HG02763 (cell line): ENCODE results near the gene NPDC1.
"Not testable (repeated sequence)": the region's sequence is repeated elsewhere in the genome, so short reads cannot be mapped to it uniquely, and the experiment has no call there.

Experiments used
- ATAC-seq: cut with Tn5 transposase; IDR thresholded peaks from one replicate; pipeline ENCODE4 v1.9.1; 2021; ENCODE audit warnings: mild to moderate bottlenecking, moderate library complexity; ENCODE audit not compliant: unreplicated experiment

Gene NPDC1

DNA sequence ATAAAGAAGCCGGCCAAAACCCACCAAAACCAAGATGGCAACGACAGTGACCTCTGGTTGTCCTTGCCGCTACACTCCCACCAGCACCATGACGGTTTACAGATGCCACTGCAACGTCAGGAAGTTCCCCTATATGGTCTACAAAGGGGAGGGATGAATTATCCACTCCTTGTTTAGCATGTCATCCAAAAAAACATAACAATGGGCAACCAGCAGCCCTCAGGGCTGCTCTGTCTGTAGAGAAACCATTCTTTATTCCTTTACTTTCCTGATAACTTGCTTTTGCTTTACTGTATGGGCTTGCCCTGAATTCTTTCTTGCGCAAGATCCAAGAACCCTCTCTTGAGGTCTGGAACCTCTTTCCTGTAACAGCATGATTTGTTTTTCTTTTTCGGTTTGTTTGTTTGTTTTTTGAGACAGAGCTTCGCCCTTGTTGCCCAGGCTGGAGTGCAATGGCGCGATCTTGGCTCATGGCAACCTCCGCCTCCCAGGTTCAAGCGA lies 29.3 kb upstream of the NPDC1 start:
- no peak for ATAC-seq

DNA sequence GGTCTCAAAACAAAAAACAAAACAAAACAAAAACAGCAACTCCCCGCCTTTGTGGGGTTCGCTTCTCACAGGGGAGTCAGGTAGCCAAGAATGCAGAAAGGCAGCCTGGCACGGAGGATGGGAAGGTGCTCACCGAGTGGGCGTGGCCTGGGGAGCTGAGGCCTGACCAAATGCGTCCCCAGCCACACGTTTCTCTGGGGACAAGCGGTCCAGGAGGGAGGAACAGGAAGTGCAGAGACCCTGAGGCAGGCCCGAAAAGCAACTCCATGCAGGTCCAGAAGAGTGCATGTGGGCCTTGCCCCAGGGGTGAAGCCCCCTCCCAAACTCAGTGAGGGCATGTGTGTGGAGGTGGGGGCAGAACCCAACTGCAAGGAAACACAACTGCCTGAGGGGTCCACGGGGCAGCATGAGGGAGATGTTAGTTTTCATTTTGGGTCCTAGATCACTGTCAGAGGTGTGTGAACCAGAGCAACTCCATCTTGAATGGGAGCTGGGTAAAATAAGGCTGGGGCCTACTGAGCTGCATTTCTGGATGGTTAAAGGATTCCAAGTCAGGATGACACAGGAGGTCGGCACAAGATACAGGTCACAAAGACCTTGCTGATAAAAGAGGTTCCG lies 28.8 kb upstream of the NPDC1 start:
- ATAC-seq: no peak

DNA sequence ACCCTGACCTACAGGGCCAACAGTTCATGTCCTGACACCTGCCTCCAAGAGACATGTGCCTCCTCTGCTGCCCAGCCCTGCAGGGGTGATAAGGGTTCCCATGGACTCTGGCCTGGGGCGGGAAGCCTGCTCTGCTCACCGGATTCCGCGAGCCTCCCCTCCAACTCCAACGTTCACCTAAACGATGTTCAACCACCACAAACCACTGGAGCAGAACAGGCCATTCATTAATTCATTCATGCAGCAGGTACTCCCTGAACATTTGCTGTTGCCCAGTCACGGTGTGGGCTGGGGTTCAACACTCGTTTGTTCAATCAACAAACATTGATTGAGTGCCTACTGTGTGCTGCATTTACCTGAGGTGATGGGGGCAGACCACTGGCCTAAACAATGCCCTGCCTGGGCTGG lies 28.0 kb upstream of the NPDC1 start:
- ATAC-seq: no peak

DNA sequence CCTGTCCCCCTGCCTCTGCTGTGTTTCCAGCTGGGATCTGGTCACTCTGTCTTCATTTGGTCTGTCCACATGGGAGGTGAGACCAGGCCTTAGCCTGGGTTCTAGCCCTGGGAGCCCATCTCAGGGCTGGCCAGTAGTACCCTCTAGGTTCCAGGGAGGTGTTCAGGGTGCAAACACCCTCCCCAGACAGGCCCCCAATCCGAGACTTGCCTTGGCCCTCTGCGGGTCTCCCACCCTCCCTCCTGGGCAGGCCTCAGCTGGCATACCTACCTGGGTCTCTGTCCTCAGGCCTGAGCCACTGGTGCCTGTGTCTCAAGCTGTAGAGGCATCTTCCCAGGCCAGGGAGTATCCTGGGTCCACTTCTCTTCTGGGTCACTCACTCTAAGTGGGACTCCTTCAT lies 25.3 kb upstream of the NPDC1 start:
- ATAC-seq: no peak

DNA sequence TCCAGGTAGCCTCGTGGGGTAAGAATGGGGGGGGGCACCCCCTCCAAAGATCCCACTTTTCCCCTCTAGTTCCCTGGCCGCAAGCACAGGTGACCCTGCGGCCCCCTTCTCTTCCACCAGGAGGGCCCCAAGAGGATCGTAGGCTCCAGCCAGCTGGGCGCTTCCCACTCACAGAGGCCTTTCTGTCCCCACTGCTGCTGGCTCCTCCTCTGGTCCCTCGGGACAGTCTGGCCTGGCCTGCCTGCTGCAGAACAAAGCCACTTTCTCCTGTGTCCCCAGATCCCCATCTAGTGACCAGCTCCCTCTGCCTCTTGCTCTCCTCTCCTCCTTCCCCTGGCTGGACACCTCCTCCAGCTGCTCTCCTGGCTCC lies 24.9 kb upstream of the NPDC1 start:
- peak; percentile 7 for ATAC-seq

DNA sequence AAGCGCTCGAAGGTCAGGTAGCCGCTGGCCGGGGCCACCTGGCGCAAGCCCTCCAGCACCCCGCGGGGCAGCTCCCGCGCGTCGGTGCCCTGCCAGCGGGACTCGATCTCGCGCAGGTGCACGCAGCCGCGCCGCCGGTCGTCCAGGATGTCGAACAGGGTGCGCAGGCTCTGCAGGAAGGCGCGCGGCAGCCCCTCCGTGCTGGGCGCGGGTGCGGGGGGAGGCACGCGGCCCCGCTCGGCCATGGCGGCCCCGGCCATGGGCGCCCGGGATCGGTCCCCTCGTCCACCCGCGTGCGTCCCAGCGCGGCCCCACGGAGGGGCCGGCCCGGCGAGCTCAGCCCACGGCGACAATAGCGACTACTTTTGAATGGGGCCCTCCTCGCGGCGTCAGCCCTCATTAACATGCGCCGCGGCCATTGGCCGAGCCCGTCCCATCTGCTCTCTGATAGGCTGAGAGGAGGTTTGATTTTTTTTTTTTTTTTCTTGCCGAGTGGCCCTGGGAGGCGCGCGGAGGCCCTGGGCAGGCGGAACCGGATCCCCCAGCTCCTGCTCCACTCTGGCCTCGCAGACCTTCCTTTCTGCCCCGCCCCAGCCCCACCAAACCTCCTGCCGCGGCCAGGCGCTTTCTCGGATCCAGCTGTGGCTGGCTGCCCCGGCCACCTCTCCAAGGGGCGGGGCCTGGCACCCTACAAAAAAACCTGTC lies 24.4 kb upstream of the NPDC1 start, which contains the start of gene SAPCD2:
SAPCD2 (minus strand) TSS at position 357 of the 705 bp plus-strand sequence; CDS start at position 260, 97 bp downstream.
- ATAC-seq: peak; percentile 67

DNA sequence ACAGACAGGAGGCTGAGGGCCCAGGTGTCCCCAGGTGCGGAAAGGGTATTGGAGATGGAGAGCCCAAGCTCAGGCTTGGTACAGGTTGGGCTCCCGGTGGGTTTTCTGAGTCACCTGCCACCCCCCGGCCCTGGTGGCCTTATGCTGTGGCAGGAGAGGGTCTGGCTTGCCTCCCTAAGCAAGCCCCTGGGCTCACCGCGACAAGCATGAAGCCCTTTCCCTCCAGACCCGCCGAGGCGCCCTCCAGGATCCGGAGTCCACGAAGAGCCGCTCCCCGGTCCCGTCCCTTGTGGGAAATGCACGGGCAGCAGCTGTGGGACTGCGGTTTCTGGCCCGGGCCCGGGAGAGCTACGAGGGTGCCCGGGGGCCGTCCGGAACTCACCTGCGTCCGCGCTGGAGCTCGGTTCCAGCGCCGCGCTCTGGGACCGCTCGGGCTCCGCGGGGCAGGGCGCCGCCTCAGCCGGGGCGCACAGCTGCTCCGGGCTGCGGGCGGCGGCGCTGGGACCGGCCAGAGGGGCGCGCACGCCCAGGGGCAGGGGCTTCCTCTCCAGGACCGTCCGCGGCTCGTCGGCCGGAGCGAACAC lies 23.6 kb upstream of the NPDC1 start:
- ATAC-seq: peak; percentile 11

DNA sequence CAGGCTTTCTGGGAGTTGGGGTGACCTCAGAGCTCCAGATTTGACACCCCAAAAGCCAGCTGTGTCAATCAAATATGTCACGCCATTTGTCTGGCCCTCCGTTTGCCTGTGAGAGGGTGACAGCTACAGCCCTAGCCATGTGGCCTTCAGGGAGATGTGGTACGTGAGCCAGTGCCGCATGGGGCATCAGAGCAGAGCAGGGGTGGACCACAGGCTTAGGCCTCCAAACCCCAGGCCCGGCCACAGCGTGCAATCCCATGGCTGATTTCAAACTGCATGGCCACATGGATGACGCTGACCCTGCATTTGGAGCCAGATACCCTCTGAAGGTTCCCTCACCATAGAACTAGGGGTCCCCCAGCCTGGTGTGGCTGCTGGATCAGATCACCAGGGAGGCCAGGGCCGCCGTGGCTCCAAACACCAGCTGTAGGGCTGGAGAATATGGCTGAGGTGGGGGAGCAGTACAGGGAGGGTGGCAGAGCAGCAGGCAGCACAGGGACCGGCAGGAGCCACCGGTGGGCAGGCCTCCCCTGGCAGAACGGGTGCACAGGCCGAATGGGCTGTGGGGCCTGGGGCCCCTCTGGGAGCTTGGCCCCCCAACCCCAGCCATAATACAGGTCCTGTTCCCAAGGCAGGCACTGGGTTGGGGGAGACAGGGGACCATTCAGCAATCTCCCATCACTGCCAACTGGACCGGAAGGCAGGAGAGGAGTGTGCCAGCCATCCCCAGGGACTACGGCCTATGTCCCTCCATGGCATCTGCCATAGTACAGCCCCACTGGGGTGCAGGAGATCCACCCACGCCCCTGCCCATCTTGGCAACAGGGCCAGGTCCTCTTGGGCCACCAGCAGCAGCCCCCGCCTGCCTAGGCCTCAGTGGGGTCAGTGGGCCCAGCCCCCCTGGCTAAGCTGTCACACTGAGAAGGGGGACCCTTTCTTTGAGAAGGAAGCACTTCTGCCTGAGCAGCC lies 22.8 kb upstream of the NPDC1 start:
- no peak for ATAC-seq

DNA sequence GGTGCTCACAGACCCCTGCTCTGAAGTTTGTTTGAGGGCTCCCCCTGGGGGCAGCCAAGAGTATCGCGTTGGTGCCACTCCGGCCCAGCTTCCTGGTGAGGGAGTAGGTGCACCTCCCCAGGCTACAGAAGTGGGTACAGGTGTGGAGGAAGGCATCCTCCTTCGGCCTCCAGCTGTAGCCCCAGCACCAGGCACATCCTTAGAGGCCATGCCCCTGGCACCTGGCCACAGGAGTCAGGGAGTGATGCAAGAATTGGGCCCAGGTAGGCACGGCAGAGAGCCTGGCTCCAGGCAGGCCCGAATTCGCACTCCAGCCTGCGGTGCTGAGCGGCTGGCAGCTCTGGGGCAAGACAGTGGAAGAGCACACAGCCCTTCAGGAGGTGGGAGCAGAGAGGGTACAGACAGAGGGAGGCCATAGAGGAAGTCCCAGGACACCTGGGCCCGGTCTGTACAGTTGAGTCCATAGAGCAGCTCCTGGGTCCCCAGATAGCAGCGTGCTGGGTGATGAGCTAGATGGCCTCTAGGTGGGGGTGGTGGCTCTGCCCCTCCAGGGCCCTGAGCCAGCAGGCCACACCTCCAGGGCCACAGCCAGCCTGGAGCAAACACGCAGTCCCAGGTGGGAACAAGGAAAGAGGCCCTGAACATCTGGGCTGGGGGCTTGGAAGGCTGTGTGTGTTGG lies 22.0 kb upstream of the NPDC1 start:
- ATAC-seq: peak; percentile 27

DNA sequence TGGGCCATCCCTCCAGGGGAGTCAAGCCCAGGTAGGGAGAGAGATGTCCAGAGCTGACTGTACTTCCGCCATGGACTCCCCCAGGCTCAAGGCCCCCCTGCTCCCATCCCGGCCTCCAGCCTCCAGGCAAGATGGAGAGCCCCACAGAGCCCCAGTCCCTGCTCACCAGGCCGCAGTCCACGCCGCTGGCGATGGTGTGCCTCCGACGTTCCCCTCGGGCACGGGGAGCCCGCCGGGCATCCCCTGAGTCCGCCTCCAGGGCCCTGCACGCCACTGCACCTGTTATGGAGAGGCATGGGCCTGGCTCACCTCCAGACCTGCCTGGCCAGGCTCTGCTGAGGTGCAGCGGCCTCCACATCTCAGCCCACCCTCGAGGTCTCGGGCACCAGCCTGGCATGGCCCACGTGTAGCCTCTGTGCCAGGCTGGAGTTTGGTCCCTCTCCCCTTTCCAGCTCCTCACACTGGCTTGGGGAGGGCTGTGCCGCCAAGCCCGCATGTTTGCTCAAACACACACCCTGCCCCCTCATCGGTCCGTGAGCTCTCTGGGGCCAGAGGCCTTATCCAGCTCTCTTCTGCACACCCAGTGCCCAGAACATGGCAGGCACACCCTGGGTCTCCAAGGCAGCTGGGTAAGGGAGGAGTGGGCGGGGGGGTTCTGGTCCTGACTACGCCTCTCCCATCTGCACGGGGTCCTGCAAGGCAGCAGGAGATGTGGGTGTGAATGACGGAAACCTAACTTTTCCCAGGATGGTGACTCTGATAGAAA lies 20.3 kb upstream of the NPDC1 start:
- no peak for ATAC-seq

DNA sequence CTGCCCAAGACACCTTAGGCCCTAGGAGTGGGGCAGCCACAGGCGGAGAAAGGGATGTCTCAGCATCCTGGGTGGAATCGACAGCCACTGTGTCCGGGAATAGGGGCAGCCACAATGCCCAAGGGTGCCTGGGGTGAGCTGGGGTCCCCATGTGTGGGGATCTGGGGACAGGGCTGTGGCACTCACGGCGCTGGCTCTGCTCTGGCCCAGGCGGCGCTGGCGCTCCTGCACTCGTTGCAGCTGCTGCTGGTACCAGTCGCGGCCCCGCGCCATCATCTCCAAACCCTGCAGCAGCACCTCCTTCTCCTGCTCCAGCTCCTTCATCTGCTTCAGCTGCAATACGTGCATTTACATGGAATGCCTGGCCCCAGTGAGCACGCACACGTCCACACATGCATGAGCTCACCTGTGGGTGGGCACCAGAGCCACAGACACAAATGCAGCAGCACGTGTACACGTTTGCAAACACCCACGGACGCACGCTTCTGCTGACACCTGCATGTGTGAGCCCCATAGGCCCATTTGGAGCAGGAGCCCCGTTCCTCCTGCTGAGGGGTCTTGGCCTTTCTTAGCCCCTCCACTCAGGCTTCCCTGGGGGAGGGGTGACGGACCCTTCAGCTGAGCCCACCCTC lies 19.5 kb upstream of the NPDC1 start:
- ATAC-seq: no peak

DNA sequence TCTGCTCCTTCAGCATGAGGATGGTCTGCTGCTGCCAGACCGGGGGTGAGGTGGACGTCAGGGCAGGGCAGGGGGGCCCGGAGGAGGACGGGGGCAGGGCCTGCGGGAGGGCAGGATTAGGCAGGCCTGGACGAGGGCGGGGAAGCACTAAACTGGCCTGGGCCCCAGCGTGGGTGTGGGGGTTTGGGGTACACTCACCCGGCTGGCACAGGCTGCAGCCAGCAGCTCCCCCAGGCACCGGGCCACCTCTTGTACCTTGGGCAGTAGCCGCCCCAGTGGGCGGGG lies 18.8 kb upstream of the NPDC1 start:
- ATAC-seq: no peak

DNA sequence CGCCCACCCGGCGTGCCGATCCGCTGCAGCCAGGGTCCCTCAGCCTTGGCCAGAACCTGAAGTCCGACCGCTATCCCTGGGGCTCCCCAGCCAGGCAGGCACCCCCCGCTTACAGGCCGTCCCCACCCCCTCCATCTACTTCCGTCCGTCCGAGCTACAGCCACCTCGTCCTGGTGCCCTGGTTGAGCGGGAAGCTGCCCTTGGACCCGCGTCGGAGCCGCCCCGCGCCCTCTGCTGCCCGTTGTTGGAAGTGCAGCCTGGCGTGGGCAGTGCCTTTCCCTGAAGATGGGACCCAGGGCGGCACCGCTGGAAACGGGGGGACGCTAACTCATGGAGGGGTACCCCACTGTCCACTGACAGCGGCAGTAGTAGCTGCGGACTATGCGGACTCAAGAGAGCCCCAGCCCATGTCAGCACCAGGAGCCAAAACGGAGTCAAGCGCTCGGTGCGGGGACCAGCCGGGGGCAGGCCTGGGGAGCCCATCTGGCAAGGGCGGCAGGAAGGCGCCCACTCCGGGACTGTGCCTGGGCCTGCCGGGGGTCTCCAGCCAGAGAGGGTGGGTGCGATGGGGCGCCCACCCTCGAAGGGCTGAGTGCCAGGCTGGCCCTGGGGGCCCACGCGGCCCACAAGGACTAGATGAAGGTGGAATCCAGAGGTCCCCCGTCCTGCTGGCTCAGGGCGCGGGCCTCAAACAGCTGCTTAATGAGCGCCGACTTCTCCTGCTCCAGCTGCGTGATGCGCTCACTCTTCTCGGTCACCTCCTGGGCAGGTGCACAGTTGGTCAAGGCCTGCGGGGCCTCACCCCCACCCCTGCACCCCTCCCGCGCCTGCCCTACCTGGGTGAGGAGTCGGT lies 18.3 kb upstream of the NPDC1 start:
- no peak for ATAC-seq

DNA sequence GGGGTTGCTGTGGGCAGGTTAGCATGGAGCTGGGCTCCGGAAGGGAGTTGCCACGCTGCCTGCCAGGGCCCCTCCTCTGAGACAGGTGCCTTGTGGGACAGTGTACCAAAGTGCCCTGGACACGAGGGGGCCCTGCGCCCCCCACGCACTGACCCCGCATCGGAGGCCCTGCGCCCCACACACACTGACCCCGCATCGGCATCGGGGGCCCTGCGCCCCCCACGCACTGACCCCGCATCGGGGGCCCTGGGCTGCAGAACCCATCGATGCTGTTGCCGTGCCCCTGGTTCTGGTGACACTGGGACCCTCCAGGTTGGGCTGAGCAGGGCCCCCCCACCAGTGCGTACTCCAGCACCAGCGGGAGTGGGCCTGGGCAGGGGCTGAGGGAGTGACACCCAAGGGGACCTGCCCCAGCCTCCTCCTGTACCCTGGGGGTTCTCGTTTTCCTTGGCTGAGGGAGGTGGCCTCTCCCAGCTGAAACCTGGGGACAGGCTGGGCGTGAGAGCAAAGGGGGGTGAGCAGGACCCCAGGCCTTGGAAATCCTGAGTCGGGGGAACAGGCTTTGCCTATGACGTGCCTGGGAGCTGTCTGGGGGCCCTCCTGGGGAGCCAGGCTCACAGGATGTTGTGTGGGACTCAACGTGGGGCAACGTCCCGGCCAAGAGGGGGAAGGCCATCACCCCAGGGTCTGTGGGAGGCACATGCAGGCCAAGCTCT lies 17.5 kb upstream of the NPDC1 start:
- no peak for ATAC-seq

DNA sequence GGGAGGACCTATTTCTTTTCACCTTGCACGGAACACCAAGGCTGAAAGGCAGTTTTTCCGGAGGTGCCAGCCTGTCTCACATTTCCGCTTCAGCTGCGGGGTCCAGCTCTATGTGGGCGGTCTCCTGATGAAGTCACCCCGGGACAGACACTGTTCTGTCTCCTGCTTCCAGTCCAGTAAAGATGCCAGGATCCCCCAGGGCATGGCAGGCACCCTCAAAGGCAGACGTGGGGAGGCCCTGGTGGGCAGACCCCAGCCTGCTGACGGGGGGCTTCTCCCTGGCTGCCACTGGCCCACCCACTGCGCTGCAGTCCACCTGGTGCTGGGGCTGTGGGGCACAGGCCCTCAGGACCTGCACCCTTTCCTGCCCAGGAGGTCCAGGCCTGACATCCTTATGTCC lies 16.8 kb upstream of the NPDC1 start:
- not testable (repeated sequence) for ATAC-seq

DNA sequence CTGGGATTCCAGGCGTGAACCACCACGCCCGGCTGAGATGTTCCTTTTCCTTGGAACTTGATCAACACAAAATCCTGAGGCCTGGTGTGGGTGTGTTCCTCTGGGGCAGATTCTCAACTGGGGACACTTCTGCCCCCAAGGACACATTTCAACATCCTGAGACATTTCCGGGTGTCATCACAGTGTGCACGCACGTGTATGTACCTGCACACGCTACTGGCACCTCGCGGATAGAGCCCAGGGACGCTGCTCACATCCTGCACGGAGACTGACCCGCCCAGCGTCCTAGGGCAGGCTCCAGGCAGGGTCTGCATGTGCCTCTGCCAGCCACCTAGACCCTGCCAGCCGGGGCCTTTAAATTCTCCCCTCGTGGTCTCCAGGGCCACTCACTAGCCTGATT lies 16.4 kb upstream of the NPDC1 start:
- no peak for ATAC-seq

DNA sequence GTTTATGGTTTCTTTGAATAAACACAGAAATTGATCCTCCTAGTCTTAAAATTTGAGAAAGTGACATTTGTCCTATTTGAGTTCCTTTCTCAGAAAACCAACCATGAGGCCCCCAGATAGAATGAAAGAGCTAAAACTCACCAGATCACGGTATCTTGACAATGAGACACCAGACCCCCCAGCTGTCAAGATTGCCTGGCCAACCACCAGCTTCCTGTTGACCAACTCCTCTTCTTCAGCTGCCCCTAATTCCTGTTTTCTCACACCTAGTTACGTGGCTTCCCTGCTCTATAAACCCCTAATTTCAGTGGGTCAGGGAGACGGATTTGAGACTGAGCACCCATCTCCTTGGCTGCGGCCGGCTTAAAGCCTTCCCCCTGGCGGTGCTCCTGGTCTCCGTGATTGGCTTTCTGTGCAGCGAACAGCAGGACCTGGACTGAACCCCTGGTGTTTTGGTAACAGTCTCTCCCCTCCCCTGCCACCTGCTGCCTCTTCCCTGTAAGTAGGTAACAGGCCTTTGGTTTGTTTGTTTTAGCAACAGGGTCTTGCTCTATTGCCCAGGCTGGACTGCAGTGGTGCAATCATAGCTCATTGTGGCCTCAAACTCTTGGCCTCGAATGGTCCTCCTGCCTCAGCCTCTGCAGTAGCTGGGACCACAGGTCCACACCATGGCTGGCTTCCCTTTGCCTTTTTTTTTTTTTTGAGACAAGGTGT lies 12.7 kb upstream of the NPDC1 start:
- ATAC-seq: no peak
